Measurements from ENCODE around the gene SLC35G3.
"Not testable (repeated sequence)": the region's sequence is repeated elsewhere in the genome, so short reads cannot be mapped to it uniquely, and the experiment has no call there.

The SLC35G3 gene

GRCh38 chr17:35202582-35202981 is 8.4 kb upstream of the SLC35G3 start:
- not testable (repeated sequence) for DNase-seq

DNA sequence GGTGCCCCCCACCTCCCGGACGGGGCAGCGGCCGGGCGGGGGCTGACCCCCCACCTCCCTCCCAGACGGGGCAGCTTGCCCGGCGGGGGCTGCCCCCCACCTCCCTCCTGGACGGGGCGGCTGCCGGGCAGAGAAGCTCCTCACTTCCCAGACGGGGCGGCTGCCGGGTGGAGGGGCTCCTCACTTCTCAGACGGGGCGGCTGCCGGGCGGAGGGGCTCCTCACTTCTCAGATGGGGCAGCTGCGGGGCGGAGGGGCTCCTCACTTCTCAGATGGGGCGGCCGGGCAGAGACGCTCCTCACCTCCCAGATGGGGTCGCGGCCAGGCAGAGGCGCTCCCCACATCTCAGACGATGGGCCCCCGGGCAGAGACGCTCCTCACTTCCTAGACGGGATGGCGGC is 869 bp upstream of the SLC35G3 start:
- not testable (repeated sequence) for DNase-seq

DNA sequence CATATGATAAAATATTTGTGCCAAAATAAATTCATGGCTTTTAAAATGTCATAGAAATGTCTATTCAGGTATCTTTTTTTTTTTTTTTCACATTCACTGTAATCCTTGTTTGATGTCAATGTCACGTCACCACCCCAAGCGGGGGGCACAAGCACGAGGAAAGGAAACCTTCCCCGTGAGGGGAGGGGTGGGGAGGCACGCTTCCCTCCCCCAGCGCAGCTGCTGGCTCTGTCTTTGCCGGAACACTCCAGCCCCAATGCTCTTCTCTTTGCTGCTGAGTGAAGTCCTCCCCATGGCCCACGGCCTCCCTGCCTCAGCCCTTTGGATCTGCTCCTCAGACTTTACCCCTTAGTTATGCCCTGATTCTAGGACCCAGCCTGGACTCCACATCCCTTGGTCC is 1.5 kb downstream of the SLC35G3 start:
- no peak for DNase-seq

- no peak for DNase-seq
These were observed 3.0 kb downstream of the SLC35G3 start for GRCh38 chr17:35191001-35191695.

- DNase-seq = no peak
These were observed 4.9 kb downstream of the SLC35G3 start for GRCh38 chr17:35189291-35189690.

- DNase-seq = no peak
These were observed 6.1 kb downstream of the SLC35G3 start for GRCh38 chr17:35188111-35188510.

GRCh38 chr17:35187481-35187880 is 6.7 kb downstream of the SLC35G3 start:
- no peak for DNase-seq

DNA sequence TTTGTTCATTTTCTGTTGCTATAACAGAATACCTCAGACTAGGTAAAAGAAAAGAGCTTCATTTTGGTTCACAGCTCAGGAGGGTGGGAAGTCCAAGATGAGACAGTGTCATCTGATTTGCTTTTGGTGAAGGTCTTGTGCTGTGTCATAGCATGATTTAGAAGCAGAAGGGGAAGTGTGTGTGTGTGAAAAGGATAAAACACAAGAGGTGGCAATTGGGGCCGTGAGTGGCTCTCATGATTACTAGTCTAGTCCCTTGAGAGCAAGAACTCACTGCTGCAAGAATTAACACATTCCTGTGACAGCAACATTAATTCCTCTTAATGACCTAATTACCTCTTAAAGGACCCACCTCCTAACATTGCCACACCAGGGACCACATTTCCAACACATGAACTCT is 8.3 kb downstream of the SLC35G3 start:
- no peak for DNase-seq

DNA sequence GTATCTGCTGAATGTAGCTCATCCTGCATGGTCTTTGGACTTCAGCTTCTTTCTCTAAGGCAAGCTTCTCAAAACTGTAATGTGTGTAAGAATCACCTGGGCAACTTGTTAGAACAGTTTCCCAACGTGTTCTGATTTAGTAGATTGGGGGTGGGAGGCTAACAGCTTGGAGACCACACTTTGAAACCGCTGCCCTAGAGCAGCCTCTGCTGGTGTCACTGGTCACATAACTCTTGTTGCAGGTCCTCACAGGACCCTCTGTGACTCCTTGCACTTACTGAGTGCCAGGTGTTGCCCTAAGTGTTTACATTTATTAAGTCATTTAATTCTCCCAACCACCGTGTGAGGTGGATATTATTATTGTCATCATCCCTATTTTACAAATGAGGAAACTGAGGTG is 9.9 kb downstream of the SLC35G3 start:
- DNase-seq = no peak

- DNase-seq = no peak
These were observed 10.9 kb downstream of the SLC35G3 start for GRCh38 chr17:35183332-35183731.

- not testable (repeated sequence) for DNase-seq
These were observed 14.8 kb downstream of the SLC35G3 start for GRCh38 chr17:35179379-35179778.

DNA sequence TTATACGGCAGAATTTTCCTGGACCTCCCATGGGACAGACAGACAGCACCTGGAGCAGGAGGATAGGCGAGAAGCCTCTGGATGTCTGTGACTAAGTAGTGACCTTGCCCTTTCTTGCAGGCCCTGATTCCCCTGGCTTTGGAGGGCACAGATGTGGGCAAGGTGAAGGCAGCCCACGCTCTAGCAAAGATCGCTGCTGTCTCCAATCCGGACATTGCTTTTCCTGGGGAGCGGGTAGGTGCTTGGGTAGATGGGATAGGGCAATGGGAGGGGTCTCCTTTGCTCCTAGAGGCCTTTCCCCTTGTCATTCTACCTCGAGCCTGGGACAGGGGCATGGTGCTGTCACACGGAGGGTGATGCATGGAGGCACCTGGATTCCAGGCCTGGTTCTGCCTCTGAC is 17.3 kb downstream of the SLC35G3 start:
- DNase-seq = no peak

- DNase-seq = no peak
These were observed 18.4 kb downstream of the SLC35G3 start for GRCh38 chr17:35175638-35176415.

DNA sequence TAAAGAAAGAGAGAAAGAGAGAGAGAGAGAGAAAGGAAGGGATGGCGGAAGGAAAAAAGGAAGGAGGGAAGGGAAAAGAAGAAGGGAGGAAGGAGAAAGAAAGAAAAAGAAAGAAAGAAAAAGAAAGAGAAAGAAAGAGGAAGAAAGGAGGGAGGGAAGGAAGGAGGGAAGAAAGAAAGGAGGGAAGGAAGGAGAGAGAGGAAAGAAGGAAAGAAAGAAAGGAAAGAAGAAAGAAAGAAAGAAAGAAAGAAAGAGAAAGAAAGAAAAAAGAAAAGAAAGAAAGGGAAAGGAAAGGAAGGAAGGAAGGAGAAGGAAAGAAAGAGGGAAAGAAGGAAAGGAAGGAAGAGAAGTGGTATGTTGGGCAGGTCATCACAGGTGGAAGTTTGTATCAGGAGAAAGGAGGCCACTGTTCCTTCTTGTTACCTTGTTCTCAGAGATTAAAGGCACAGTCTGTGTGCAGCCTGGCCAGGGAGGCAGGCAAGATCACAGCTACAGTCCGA is 19.3 kb downstream of the SLC35G3 start:
- no peak for DNase-seq

GRCh38 chr17:35172321-35172720 is 21.9 kb downstream of the SLC35G3 start:
- DNase-seq = not testable (repeated sequence)

GRCh38 chr17:35171834-35172233 is 22.4 kb downstream of the SLC35G3 start:
- DNase-seq = no peak

DNA sequence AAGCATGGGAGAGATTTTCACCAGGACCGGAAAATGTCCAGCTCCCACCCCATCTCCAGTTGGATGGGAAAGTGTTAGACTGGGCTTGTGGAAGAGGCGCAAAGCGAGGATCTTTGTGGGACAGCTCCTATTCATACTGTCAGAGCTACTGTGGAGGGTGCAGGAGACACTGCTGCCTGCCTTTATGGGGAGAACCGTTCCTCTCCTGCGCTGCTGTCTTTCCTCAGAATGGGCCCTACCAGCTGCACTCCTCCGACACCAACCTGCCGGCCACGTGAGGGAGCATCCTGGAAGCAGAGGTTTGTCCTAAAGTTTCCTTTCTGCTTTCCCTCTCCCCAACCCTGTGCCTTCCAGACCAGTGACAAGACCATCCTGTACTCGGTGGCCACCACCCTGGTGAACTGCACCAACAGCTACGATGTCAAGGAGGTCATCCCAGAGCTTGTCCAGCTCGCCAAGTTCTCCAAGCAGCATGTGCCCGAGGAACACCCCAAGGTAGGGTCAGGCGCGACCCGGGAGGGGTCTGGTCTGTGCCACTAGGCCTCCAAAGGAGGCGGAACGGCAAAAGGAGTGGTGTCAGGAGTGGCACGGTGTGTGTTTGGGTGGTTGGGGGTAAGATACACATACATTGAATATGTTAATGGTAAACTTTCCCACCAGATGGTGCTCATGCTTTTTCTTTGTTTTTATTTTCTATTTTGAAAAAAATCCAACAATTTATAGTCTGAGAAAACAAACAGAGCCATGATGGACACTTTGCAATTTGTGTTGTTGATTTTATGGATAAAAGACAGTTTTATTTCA is 23.0 kb downstream of the SLC35G3 start:
- DNase-seq = no peak

- no peak for DNase-seq
These were observed 24.3 kb downstream of the SLC35G3 start for GRCh38 chr17:35169835-35170363.

- no peak for DNase-seq
These were observed 26.5 kb downstream of the SLC35G3 start for GRCh38 chr17:35167666-35168065.

DNA sequence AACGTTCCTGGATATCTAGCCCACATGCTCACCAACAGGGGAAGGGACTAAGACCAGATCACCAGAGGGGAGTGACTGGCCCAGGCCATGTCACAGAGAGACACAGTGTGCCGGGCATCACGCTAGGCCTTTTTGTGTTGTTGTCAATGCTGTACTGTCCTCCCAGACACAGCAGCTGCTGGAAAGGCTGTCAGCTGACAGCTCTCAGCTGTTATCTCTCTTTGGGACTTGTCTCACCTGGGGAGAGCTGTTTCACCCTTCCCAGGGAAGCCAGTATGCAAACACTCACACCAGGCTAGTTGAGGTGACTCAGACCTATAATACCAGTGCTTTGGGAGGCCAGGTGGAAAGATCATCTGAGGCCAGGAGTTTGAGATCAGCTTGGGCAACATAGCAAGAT is 27.1 kb downstream of the SLC35G3 start:
- no peak for DNase-seq

GRCh38 chr17:35166526-35166925 is 27.7 kb downstream of the SLC35G3 start:
- DNase-seq = no peak

GRCh38 chr17:35164716-35165115 is 29.5 kb downstream of the SLC35G3 start:
- DNase-seq = no peak

- no peak for DNase-seq
These were observed 30.3 kb downstream of the SLC35G3 start for GRCh38 chr17:35163886-35164285.

Data from SW 1271 (cell line).